Upper lobe of left lung (tissue), 6 donors: ENCODE data around the gene CDC42. TPM values are rescaled to one million over a fixed set of nuclear protein-coding genes. Genes with fewer than 3 reads are reported as not detected.
"Not testable (repeated sequence)": the region's sequence is repeated elsewhere in the genome, so short reads cannot be mapped to it uniquely, and the experiment has no call there.

Experiments used
- ATAC-seq, 2 donors: fragments of 200-7000 bp; cut with Tn5 transposase; one replicate each; pipeline ENCODE4 v1.9.1; 2022; ENCODE audit warnings: mild to moderate bottlenecking in 2 of 2, moderate library complexity in 2 of 2; ENCODE audit not compliant: low FRiP score in 2 of 2
- DNase-seq, 2 donors: peaks; one replicate each; pipeline ENCODE4 v3.0.0-alpha.2; 2019 to 2020
- H3K27ac ChIP-seq, 4 donors: fragments of 200-600 bp; sonication (generic); one replicate each; pipeline ENCODE4 v1.5.1; 2016 to 2019
- H3K27me3 ChIP-seq, 4 donors: fragments of 200-600 bp; sonication (generic); one replicate each; pipeline ENCODE4 v1.5.1; 2017 to 2019
- H3K36me3 ChIP-seq, 4 donors: fragments of 200-600 bp; sonication (generic); one replicate each; pipeline ENCODE4 v1.5.1; 2016 to 2019
- H3K4me1 ChIP-seq, 4 donors: fragments of 200-600 bp; sonication (generic); one replicate each; pipeline ENCODE4 v1.5.1; 2018 to 2019
- H3K4me3 ChIP-seq, 4 donors: fragments of 200-600 bp; sonication (generic); one replicate each; pipeline ENCODE4 v1.5.1; 2017 to 2019; ENCODE audit warnings: mild to moderate bottlenecking in 2 of 4, moderate library complexity in 1 of 4
- H3K9me3 ChIP-seq, 4 donors: fragments of 200-600 bp; sonication (generic); one replicate each; pipeline ENCODE4 v1.5.1; 2018 to 2019
- CTCF ChIP-seq, 6 experiments: fragments of 450-650 bp in 4 of 6; fragments of 200-600 bp in 2 of 6; sonication (generic) in 2 of 6; IDR thresholded peaks; one replicate each; pipeline ENCODE4 v1.5.1; 2016 to 2019; ENCODE audit warnings: antibody characterized with exemption in 6 of 6
- EP300 ChIP-seq, 4 donors: sonication (generic); formaldehyde crosslinking; IDR thresholded peaks; one replicate each; pipeline ENCODE4 v1.5.1; 2017; ENCODE audit warnings: antibody characterized with exemption in 4 of 4, control low read depth in 2 of 4
- POLR2A ChIP-seq, 4 donors: fragments of 450-650 bp; IDR thresholded peaks; one replicate each; pipeline ENCODE4 v1.5.1; 2016 to 2017; ENCODE audit warnings: antibody characterized with exemption in 4 of 4, mild to moderate bottlenecking in 2 of 4
- POLR2AphosphoS5 ChIP-seq, 2 donors: sonication (generic); formaldehyde crosslinking; IDR thresholded peaks; one replicate each; pipeline ENCODE4 v1.5.1; 2017; ENCODE audit warnings: antibody characterized with exemption in 2 of 2
- WGBS, 2 donors: methylation state at CpG; one replicate each; pipeline ENCODE4 v1.1.5; 2017 to 2018; 5-methylcytosine and 5-hydroxymethylcytosine counted together
- total RNA-seq, 6 donors: library from RNA; depleted of rRNA in 4 of 6; stranded (reverse); fragments of >200 nt in 4 of 6; gene quantifications; one replicate each; pipeline versions ENCODE4 v1.1.0 to v1.2.1, GENCODE V29; 2016 to 2021
- donor health status: DM: no; HTN: no; CAD: no; lungs with moderate emphysema.
- donor health status: DM: no; HTN: yes; CAD: no; lungs with severe emphysema.

The CDC42 gene
- total RNA-seq: 100 to 1,000 TPM in 4 of 6 donors, 10 to 100 TPM in 2; 24.1 to 248 (median 213) TPM

- peaks cover 31 to 41% (median 34%) of the 10 kb centered on the region in 4 donors for H3K4me1 ChIP-seq
- WGBS, 2 donors: 26 to 47% methylated on average over 25 to 49 of the region's 81 CpGs
- DNase-seq: peak; percentile 99
- no peaks in the 10 kb centered on the region for H3K9me3 ChIP-seq
- H3K4me3 ChIP-seq: peak within 1 kb of the TSS; percentile 73 to 91 (median 86)
- H3K27me3 ChIP-seq: no peaks in the 10 kb centered on the region
- peaks cover 0 to under 1% (median 0%) of the 10 kb centered on the region in 4 donors for H3K36me3 ChIP-seq
- H3K27ac ChIP-seq: peak within 1 kb of the TSS; percentile 99 to 100 (median 100)
- ATAC-seq: peak; percentile 99 to 100
- peak; percentile 99 for TF ChIP-seq POLR2AphosphoS5 (IDR thresholded peaks at IDR 0.05)
- TF ChIP-seq CTCF (IDR thresholded peaks at IDR 0.05): peak in 1 of 6 experiments; percentile 26
- peak in 1 of 4 donors; percentile 65 for TF ChIP-seq EP300 (IDR thresholded peaks at IDR 0.05)
- TF ChIP-seq POLR2A (IDR thresholded peaks at IDR 0.05): peak; percentile 80 to 99 (median 96)
Measured at GRCh38 chr1:22052115-22053016, at the start of gene CDC42. CDC42 (plus strand) TSS chr1:22052709; CDS start chr1:22078479, 25,770 bp downstream.

- DNase-seq: not testable (repeated sequence)
- 83 to 89% methylated on average over 6 to 8 of the region's 8 CpGs for WGBS, 2 donors
Measured at GRCh38 chr1:22002875-22003274, 49.6 kb upstream of the CDC42 start.

DNA sequence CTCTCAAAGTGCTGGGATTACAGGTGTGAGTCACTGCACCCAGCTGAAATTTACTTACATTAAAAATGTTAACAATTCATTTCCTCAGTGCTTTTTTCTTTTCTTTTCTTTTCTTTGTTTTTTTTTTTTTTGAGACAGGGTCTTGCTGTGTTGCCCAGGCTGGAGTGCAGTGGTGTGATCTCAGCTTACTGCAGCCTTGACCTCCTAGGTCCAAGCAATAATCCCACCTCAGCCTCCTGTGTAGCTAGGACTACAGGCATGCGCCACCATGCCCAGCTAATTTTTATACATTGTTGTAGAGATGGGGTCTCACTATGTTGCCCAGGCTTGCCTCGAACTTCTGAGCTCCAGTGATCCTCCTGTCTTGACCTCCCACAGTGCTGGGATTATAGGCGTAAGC lies 48.5 kb upstream of the CDC42 start:
- not testable (repeated sequence) for DNase-seq, ATAC-seq, H3K27me3 ChIP-seq, H3K9me3 ChIP-seq, H3K36me3 ChIP-seq, H3K27ac ChIP-seq, H3K4me3 ChIP-seq, H3K4me1 ChIP-seq
- WGBS, 2 donors: 69 to 100% methylated on average over 2 of the region's 3 CpGs

More at GRCh38 chr1:22002875-22003274, 49.6 kb upstream of the CDC42 start:
- not testable (repeated sequence) for ATAC-seq, H3K27me3 ChIP-seq, H3K4me1 ChIP-seq, H3K27ac ChIP-seq, H3K36me3 ChIP-seq, H3K4me3 ChIP-seq, H3K9me3 ChIP-seq

- not testable (repeated sequence) for H3K9me3 ChIP-seq, H3K4me3 ChIP-seq, H3K27me3 ChIP-seq, H3K4me1 ChIP-seq, H3K36me3 ChIP-seq, H3K27ac ChIP-seq
- WGBS, 2 donors: 68% methylated on average over 17 to 18 of the region's 18 CpGs
- ATAC-seq (peak; percentile 63 to 75), DNase-seq (peak in 1 of 2 donors; percentile 55)
- peak in 3 of 6 experiments; percentile 21 to 34 (median 29) for TF ChIP-seq CTCF (IDR thresholded peaks at IDR 0.05)
Measured at GRCh38 chr1:22005261-22006149, 47.0 kb upstream of the CDC42 start.

DNA sequence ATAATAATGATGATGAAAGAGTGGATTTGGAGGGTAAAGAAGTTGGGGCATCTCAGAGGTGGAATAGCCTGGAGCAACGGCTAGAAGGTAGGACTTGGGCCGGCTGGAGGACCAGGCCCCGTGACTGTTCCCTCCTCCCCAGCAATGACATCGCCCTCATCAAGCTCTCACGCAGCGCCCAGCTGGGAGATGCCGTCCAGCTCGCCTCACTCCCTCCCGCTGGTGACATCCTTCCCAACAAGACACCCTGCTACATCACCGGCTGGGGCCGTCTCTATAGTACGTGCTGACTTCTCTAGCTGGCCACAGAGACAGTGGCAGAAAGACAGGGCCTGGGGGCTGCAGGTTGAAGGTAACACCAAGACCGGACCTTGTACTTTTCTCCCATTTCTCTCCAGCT lies 45.8 kb upstream of the CDC42 start:
- not testable (repeated sequence) for H3K36me3 ChIP-seq, H3K27me3 ChIP-seq, ATAC-seq, DNase-seq, H3K4me3 ChIP-seq, H3K4me1 ChIP-seq, H3K9me3 ChIP-seq, H3K27ac ChIP-seq
- WGBS, 2 donors: 76 to 88% methylated on average over 13 of the region's 13 CpGs

DNA sequence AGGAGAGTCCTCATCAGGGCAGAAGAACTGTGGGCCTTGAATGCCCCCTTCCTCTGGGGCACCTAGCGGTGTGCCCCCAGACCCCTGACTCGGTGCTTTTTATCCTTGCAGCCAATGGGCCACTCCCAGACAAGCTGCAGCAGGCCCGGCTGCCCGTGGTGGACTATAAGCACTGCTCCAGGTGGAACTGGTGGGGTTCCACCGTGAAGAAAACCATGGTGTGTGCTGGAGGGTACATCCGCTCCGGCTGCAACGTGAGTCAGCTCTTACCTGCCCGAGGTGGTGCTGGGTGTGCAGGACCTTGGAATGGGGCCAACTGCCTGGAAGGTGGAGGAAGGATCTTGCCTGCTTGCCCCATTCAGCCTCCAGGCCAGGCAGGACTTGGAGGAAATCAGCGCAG lies 45.2 kb upstream of the CDC42 start:
- ATAC-seq, DNase-seq, H3K27me3 ChIP-seq, H3K27ac ChIP-seq, H3K4me1 ChIP-seq, H3K36me3 ChIP-seq, H3K4me3 ChIP-seq, H3K9me3 ChIP-seq: not testable (repeated sequence)
- WGBS, 2 donors: 80 to 96% methylated on average over 1 to 6 of the region's 10 CpGs

DNA sequence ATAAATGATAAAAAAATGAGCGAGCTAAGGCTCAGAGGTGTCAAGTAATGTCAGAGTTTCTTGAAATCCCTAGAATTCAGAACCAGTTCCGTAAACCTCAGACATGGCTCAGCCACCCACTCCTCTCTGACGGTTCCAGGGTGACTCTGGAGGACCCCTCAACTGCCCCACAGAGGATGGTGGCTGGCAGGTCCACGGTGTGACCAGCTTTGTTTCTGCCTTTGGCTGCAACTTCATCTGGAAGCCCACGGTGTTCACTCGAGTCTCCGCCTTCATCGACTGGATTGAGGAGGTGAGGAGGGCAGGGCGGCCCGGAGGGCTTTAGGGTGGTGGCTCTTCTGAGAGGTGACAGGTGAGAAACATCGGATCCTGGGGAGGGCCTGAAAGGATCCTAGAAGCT lies 42.9 kb upstream of the CDC42 start:
- not testable (repeated sequence) for H3K9me3 ChIP-seq, H3K4me1 ChIP-seq, H3K36me3 ChIP-seq, ATAC-seq, H3K27ac ChIP-seq, H3K27me3 ChIP-seq, H3K4me3 ChIP-seq, DNase-seq
- 85 to 88% methylated on average over 8 of the region's 11 CpGs for WGBS, 2 donors

GRCh38 chr1:22012752-22013151 lies 39.8 kb upstream of the CDC42 start:
- not testable (repeated sequence) for H3K27ac ChIP-seq, H3K9me3 ChIP-seq, H3K27me3 ChIP-seq, H3K4me3 ChIP-seq, H3K36me3 ChIP-seq, DNase-seq, H3K4me1 ChIP-seq, ATAC-seq
- 60 to 67% methylated on average over 3 to 4 of the region's 4 CpGs for WGBS, 2 donors

- not testable (repeated sequence) for ATAC-seq, H3K27ac ChIP-seq, H3K4me3 ChIP-seq, H3K36me3 ChIP-seq, DNase-seq, H3K27me3 ChIP-seq, H3K4me1 ChIP-seq, H3K9me3 ChIP-seq
- 85 to 89% methylated on average over 13 of the region's 13 CpGs for WGBS, 2 donors
Measured at GRCh38 chr1:22014575-22015206, 37.8 kb upstream of the CDC42 start.
